ENCODE measurements around the gene NTN1.

The NTN1 gene

DNA sequence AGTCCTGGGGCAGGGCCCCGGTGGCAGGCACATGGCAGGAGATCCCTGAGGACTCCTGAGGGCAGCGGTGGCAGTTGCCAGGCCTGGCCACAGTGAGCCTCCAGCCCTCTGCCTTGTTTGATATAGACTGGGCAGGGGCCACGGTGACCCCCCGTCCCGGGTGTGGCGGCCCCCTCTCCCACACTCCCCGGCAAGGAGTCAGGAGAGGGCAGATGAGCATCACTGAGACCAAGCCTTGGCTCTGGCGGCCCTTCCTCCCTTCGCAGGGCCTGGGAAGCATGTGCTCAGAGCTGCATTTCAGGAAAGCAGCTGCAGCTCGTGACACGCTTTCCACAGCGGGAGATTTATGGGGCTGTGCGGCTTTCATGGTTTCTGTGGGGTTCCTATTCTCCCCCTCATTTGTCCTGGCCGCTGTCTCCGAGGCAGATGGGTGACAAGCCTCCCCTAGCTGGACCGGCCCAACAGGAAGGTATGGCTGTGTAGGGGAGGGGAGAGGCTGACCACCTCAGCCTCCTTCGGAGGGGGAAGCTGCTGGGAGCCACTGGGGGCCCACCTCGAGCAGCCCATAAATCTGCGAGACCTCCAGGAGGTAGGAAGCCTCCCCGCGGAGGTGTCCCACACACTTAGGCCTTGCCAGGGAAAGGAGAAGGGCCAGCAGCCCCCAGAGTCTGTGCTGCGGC lies 211.4 kb downstream of the NTN1 start:
- no peak for DNase-seq (ENCODE audit: low spot score)

GRCh38 chr17:9233271-9233599 lies 211.9 kb downstream of the NTN1 start:
- DNase-seq (ENCODE audit: low spot score): no peak

- no peak for DNase-seq (ENCODE audit: low spot score)
Observed at GRCh38 chr17:9233761-9234160, 212.5 kb downstream of the NTN1 start.

DNA sequence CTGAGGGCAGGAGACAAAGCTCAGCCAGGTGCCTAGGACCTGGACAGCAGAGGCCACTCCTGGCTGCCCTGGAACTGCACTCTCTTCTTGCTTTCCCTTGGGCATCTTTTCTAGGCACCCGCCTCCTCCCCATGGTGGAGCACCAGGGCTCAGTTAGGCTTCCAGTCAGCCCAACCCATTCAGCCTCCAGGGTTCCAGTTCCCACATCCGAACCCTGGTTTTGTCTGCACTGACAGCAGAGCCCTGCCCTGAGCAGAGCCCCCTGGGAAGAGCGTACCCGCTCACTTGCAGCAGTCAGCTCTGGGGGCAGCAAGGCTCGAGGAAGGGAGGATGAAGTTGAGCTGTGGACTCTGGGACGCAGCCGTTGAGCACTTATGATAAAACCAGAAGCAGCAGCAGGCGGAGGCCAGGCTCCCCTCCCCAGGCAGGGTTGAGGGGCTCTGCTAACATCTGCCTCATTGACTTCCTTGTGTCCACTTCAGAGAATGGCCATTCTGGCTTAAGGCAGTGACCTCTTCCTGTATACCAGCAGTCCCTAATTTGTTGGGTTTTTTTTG lies 213.2 kb downstream of the NTN1 start:
- no peak for DNase-seq (ENCODE audit: low spot score)

DNA sequence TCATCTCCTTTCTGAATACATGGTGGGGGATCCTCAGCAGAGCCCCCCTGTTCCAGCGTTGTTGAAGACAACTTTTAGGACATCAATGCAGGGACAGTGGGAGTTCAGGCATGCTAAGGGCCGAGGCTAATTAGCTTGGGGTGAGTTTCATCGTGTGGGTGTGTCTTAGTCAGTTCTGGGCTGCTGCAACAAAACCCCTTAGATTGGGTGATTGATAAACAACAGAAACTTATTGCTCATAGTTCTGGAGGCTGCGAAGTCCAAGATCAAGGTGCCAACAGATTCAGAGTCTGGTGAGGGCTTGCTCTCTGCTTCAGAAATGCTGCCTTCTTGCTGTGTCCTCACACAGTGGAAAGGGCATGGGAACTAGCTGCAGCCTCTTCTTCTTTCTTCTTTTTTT lies 214.0 kb downstream of the NTN1 start:
- DNase-seq (ENCODE audit: low spot score): no peak

DNA sequence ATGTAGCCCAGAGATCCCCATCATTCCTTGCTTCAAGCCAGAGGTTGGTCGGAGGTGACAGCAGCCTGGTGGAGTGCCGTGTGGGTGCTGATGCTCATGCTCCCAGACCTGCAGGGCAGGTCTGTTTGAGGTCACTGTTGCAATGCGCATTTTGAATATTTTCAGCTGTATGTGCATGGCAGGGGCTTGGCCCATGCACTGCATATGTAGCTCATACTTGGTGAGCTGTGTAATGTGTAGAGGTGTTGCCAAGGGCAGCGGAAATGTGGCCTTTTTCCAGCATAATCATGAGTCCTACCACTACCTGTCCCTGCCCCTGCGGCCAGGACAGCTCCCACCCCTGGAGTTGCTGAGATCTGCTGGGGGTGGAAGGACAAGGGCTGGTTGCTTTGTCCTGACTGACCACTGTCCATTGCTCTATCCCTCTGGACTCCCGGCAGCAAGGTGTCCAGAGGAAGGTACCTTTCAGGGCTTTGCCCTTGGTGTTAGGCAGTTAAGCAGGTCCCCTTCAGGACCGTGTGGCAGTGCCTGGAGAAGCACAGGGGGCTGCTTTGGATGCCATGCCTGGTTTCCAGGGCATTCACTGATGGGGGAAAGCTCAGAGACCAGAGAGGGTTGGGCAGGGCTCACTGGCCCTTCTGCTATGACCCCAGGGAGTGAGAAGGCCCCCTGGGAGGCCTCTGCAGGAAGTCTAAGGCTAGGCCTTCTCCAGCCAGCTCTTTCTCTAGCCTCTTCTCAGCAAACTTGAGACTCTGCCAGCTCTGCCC lies 215.2 kb downstream of the NTN1 start:
- DNase-seq (ENCODE audit: low spot score): no peak

- no peak for DNase-seq (ENCODE audit: low spot score)
Observed at GRCh38 chr17:9237053-9237410, 215.7 kb downstream of the NTN1 start.

DNA sequence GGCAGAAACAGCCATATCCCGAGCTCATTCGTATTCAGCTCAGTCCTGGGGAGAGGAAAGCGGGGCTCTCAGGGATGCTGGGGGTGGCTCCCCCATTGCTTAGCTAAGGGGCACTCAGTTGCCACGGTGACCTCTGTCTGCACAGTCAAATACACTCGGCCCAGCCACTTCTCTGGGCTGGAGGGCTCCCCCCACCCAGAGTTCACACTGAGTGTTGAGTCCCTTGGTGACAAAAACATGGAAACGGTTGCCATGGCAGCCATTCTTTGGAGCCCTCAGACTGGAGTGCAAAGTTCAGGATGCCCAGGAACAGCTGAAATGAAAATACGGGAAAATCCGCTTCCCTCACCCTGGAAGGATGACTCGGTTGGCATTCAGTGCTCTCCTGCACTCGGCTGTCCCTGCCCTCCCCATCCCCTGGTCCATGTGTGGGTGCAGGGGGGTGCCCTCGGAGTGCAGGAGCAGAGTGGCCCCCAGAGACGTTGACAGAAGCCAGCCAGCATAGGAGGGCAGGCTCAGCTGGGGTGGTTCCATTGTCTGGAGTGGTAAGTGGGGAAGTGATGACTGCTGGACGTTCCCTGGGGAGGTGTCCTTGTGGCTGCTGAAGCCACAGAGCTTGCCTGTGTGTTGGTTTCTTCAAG lies 216.5 kb downstream of the NTN1 start:
- DNase-seq (ENCODE audit: low spot score): no peak

GRCh38 chr17:9238340-9239245 lies 217.3 kb downstream of the NTN1 start:
- DNase-seq (ENCODE audit: low spot score): no peak

- no peak for DNase-seq (ENCODE audit: low spot score)
Observed at GRCh38 chr17:9239246-9239792, 218.0 kb downstream of the NTN1 start.

GRCh38 chr17:9239793-9240658 lies 218.7 kb downstream of the NTN1 start:
- peak; percentile 88 for DNase-seq (ENCODE audit: low spot score)

DNA sequence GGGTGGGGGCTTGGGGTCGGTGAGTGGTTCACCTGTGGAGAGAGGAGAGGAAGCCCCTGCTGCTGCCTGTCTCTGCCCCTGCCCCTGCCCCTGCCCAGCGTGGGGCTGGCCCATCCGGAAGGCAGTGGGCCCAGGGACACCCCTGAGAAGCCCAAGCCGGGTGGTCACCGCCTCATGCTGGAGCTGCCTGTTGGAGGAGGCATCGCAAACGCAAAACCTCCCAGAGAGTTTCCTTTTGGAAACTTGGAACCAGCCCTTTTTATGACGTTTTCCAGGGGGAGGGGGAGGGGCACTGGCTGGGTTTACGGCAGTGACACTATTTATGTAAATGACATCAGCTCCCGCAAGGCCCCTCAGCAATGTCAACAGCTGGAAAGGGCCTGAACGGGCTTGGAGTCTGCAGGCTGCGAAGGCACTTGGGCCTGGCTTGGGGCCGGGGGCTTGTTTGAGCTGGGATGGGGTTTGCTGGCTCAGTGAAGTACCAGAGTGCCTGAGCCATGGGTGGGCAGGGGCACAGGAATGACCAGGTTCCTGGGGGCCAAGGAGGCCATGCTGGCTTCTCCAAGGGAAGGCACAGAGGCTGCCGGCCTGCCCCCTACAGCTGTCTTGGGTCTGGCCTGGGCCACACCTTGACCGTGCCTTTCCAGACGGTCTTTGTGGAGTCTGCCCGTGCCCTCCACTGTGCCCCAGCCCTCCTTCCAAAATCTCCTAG lies 219.5 kb downstream of the NTN1 start:
- DNase-seq (ENCODE audit: low spot score): no peak

DNA sequence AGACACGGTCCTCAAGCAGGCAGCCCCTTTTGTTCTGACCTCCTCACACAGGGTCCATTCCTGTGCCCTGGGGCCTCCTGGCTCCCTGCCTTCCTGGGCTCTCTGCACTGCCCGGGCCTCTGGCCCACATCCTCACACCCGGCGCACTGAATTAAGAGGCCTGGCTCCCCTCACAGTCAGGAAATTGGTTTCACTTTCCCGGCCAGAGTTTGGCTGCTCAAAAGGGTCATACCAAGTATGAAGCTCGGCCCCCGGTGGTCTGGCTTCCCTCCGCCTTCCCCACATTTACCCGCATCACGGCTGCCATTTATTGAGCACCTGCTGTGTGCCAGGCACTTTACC lies 220.0 kb downstream of the NTN1 start:
- DNase-seq (ENCODE audit: low spot score): no peak

GRCh38 chr17:9241774-9242496 lies 220.6 kb downstream of the NTN1 start:
- DNase-seq (ENCODE audit: low spot score): no peak

GRCh38 chr17:9242497-9242881 lies 221.2 kb downstream of the NTN1 start:
- DNase-seq (ENCODE audit: low spot score): no peak

- no peak for DNase-seq (ENCODE audit: low spot score)
Observed at GRCh38 chr17:9242983-9243382, 221.7 kb downstream of the NTN1 start.

DNA sequence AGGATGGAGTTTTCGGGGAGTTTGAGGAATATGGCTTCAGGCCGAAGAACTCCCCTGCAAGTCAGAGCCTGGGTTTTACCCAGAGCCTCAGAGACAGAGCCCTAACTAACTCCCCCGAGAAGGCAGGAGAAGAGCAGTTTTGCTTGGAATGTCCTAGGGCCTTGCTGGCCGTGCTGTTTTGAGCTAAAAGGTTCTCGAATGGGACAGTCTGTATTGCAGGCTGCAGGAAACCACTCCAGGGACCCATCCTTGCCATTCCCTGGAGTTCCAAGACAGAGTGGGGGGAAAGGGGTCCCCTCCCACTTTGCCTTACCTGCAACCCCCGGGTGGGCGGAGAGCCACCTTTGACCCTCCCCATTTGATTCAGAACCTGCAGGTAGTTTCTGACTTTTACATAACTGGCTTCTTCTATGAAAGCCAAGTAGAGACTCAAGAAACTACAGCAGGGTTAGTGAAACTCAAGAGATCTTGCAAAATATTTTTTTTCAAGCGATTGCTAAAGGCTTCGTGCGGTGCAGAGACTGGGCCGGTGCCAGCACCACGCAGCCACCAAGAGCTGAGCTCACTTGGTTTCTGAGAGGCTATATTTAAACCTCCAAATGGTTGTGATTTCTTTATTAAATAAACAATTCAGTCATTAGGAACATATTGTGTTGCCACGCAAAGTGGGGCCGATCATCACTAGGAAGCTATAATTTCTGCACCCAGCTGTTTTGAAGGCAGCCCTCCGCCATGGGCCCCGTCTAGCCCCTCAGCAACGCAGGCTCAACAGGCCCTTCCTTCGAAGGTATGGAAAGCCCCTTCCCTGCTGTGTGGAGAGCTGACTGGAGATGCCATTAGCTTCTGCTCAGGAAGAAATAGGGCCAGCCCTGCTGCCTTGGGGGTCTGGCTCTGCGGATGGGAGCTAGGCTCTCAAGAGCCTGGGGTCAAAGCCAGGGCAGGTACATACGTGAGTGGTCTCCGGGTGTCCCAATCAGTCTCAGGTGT lies 223.0 kb downstream of the NTN1 start:
- no peak for DNase-seq (ENCODE audit: low spot score)

GRCh38 chr17:9247401-9247938 lies 226.2 kb downstream of the NTN1 start:
- no peak for DNase-seq (ENCODE audit: low spot score)

All from germinal center (tissue), 1 donor.